GM12801 (cell line): ENCODE data around the gene OPRPN.

Source experiments
- CTCF ChIP-seq: IDR thresholded peaks from one replicate; pipeline ENCODE4 v1.5.1; 2011; ENCODE audit warnings: control low read depth; ENCODE audit not compliant: insufficient read length; ENCODE audit errors: extremely low read depth

Gene OPRPN

GRCh38 chr4:70405765-70406164 lies 8.0 kb downstream of the OPRPN start:
- no peak for TF ChIP-seq CTCF

- no peak for TF ChIP-seq CTCF
These were observed 27.6 kb downstream of the OPRPN start for GRCh38 chr4:70425306-70425705.

- TF ChIP-seq CTCF, result no peak
These were observed 29.0 kb downstream of the OPRPN start for GRCh38 chr4:70426789-70427188.

- no peak for TF ChIP-seq CTCF
These were observed 39.5 kb downstream of the OPRPN start for GRCh38 chr4:70437197-70437596.

GRCh38 chr4:70442474-70442873 lies 44.7 kb downstream of the OPRPN start:
- TF ChIP-seq CTCF, result no peak

GRCh38 chr4:70443329-70443728 lies 45.6 kb downstream of the OPRPN start:
- no peak for TF ChIP-seq CTCF

GRCh38 chr4:70449220-70449619 lies 51.5 kb downstream of the OPRPN start:
- TF ChIP-seq CTCF, result no peak

GRCh38 chr4:70452946-70453345 lies 55.2 kb downstream of the OPRPN start:
- no peak for TF ChIP-seq CTCF
